HepG2 (cell line): Measurements from ENCODE around the gene IKZF4. TPM values are rescaled to one million over a fixed set of nuclear protein-coding genes. Genes with fewer than 3 reads are reported as not detected.

ENCODE experiments used
- ATF2 ChIP-seq: sonication (generic); formaldehyde crosslinking; IDR thresholded peaks from 2 replicates; pipeline ENCODE4 v1.4.0; 2020; ENCODE audit warnings: missing genetic modification reagents
- DMTF1 ChIP-seq: sonication (generic); formaldehyde crosslinking; IDR thresholded peaks from 2 replicates; pipeline ENCODE4 v1.4.0; 2020; ENCODE audit warnings: mild to moderate bottlenecking, missing genetic modification reagents
- HHEX ChIP-seq: IDR thresholded peaks from 2 replicates; pipeline ENCODE4 v1.6.1; 2016; ENCODE audit warnings: control low read depth
- JUN ChIP-seq: sonication (generic); formaldehyde crosslinking; IDR thresholded peaks from 2 replicates; pipeline ENCODE4 v1.4.0; 2020; ENCODE audit warnings: mild to moderate bottlenecking, missing genetic modification reagents
- KDM3A ChIP-seq: IDR thresholded peaks from 2 replicates; pipeline ENCODE4 v1.6.1; 2018; ENCODE audit warnings: low read depth, missing compliant biosample characterization
- MEF2D ChIP-seq: sonication (generic); formaldehyde crosslinking; IDR thresholded peaks from 2 replicates; pipeline ENCODE4 v1.5.1; 2020; ENCODE audit warnings: mild to moderate bottlenecking, missing genetic modification reagents
- MTA1 ChIP-seq: sonication (generic); formaldehyde crosslinking; IDR thresholded peaks from 2 replicates; pipeline ENCODE4 v1.4.0; 2020; ENCODE audit warnings: missing genetic modification reagents, mild to moderate bottlenecking, borderline replicate concordance
- NBN ChIP-seq: fragments of 450-650 bp; conservative IDR thresholded peaks from 2 replicates; pipeline ENCODE4 v1.6.1; 2017
- POLR2A ChIP-seq, 2 experiments: IDR thresholded peaks; 2 replicates each; pipeline ENCODE4 v1.6.1; 2011; ENCODE audit warnings: low read depth in 2 of 2, low read length in 2 of 2, mild to moderate bottlenecking in 1 of 2, moderate library complexity in 1 of 2; ENCODE audit not compliant: insufficient read depth in 1 of 2
- PTBP1 ChIP-seq: fragments of 200-400 bp; formaldehyde crosslinking; IDR thresholded peaks from 2 replicates; pipeline ENCODE4 v1.6.1; 2018; ENCODE audit warnings: low read length, low read depth; ENCODE audit not compliant: poor library complexity, severe bottlenecking
- SALL1 ChIP-seq: sonication (generic); formaldehyde crosslinking; IDR thresholded peaks from 2 replicates; pipeline ENCODE4 v1.8.0; 2022; ENCODE audit warnings: mild to moderate bottlenecking, missing genetic modification reagents
- SNAPC5 ChIP-seq: sonication (generic); formaldehyde crosslinking; IDR thresholded peaks from 2 replicates; pipeline ENCODE4 v1.8.1; 2023; ENCODE audit warnings: mild to moderate bottlenecking, missing genetic modification reagents, borderline replicate concordance
- ZBTB2 ChIP-seq: sonication (generic); formaldehyde crosslinking; IDR thresholded peaks from 2 replicates; pipeline ENCODE4 v1.8.0; 2022; ENCODE audit warnings: low read depth, missing genetic modification reagents
- ZBTB20 ChIP-seq: sonication (generic); formaldehyde crosslinking; IDR thresholded peaks from 2 replicates; pipeline ENCODE4 v1.8.1; 2023; ENCODE audit warnings: missing genetic modification reagents, low read depth, mild to moderate bottlenecking, borderline replicate concordance
- ZC3H13 ChIP-seq: sonication (generic); formaldehyde crosslinking; IDR thresholded peaks from 2 replicates; pipeline ENCODE4 v1.8.1; 2023; ENCODE audit warnings: mild to moderate bottlenecking, missing genetic modification reagents, moderate library complexity
- ZNF235 ChIP-seq: sonication (generic); formaldehyde crosslinking; IDR thresholded peaks from 2 replicates; pipeline ENCODE4 v1.8.1; 2023; ENCODE audit warnings: mild to moderate bottlenecking, missing genetic modification reagents, borderline replicate concordance
- ZNF260 ChIP-seq: sonication (generic); formaldehyde crosslinking; IDR thresholded peaks from 2 replicates; pipeline ENCODE4 v1.4.0; 2020; ENCODE audit warnings: missing genetic modification reagents, low read depth, mild to moderate bottlenecking, borderline replicate concordance
- ZNF468 ChIP-seq: sonication (generic); formaldehyde crosslinking; IDR thresholded peaks from 2 replicates; pipeline ENCODE4 v1.8.0; 2022; ENCODE audit warnings: mild to moderate bottlenecking, moderate library complexity, missing genetic modification reagents
- ZNF574 ChIP-seq: sonication (generic); formaldehyde crosslinking; IDR thresholded peaks from 2 replicates; pipeline ENCODE4 v1.4.0; 2020; ENCODE audit warnings: missing genetic modification reagents
- ZNF670 ChIP-seq: sonication (generic); formaldehyde crosslinking; IDR thresholded peaks from 2 replicates; pipeline ENCODE4 v1.8.0; 2022; ENCODE audit warnings: mild to moderate bottlenecking, missing genetic modification reagents, borderline replicate concordance
- ZNF724P ChIP-seq: sonication (generic); formaldehyde crosslinking; IDR thresholded peaks from 2 replicates; pipeline ENCODE4 v1.8.0; 2022; ENCODE audit warnings: missing genetic modification reagents, borderline replicate concordance
- ZNF772 ChIP-seq: sonication (generic); formaldehyde crosslinking; IDR thresholded peaks from 2 replicates; pipeline ENCODE4 v1.5.0; 2020; ENCODE audit warnings: mild to moderate bottlenecking, missing genetic modification reagents
- polyA plus RNA-seq, 8 experiments: library from polyadenylated mRNA; depleted of rRNA in 3 of 8; stranded (reverse) in 7 of 8; unstranded in 1 of 8; fragments of >200 nt; fragmentation: Illumina TruSeq in 4 of 8; extraction: Trizol in 4 of 8; gene quantifications; 2 replicates each; pipeline versions ENCODE4 v1.2.1 to v1.2.3, GENCODE V29; 2011 to 2016; ENCODE audit warnings: low read depth in 4 of 8, missing spikeins in 1 of 8, mixed read lengths in 1 of 8; ENCODE audit not compliant: insufficient read depth in 1 of 8
- total RNA-seq, 5 experiments: library from RNA; depleted of rRNA; stranded (reverse); fragments of >200 nt; fragmentation: Illumina TruSeq; extraction: Trizol; gene quantifications; 2 replicates each; pipeline ENCODE4 v1.2.3, GENCODE V29; 2016; ENCODE audit warnings: low read depth in 1 of 5

IKZF4 gene
- total and polyA plus RNA-seq, 2 of the 13 experiments (the other 11 are each of a cell fraction or from before 2014, with no cell fraction given): 0.58 to 2.2 TPM

GRCh38 chr12:56078931-56079722, 58.3 kb downstream of the IKZF4 start (continued):
- no peak for TF ChIP-seq ZNF670 (CRISPR knock-in tag)
- peak; percentile 48; the same call in 1 of the 2 replicates for TF ChIP-seq MEF2D (CRISPR knock-in tag)
- TF ChIP-seq ZBTB2 (CRISPR knock-in tag): no peak
- 0 out of 2 replicates have a peak, but pooled peaks have one; percentile 65 for TF ChIP-seq ZNF772 (CRISPR knock-in tag)
- peak; percentile 67 to 73; a peak in 3 of 4 replicates for TF ChIP-seq POLR2A (IDR thresholded peaks at IDR 0.05; ENCODE audit: insufficient read depth in 1 of 2, low read depth in 2 of 2, low read length in 2 of 2)
- TF ChIP-seq ZBTB20 (CRISPR knock-in tag): 0 out of 2 replicates have a peak, but pooled peaks have one; percentile 18
- no peak for TF ChIP-seq SNAPC5 (CRISPR knock-in tag)
- TF ChIP-seq PTBP1: peak; percentile 58
- TF ChIP-seq ZNF574 (CRISPR knock-in tag): peak; percentile 64
- TF ChIP-seq ATF2 (CRISPR knock-in tag): peak; percentile 57; the same call in 1 of the 2 replicates
- no peak for TF ChIP-seq ZC3H13 (CRISPR knock-in tag)
- TF ChIP-seq JUN (CRISPR knock-in tag): no peak
- peak; percentile 59 for TF ChIP-seq SALL1 (CRISPR knock-in tag)
- TF ChIP-seq ZNF724P (CRISPR knock-in tag): no peak
- no peak; the same call in 1 of the 2 replicates for TF ChIP-seq DMTF1 (CRISPR knock-in tag)
- TF ChIP-seq ZNF468 (CRISPR knock-in tag): no peak
- no peak for TF ChIP-seq HHEX (CRISPR knock-in tag)
- no peak for TF ChIP-seq ZNF235 (CRISPR knock-in tag)
- no peak for TF ChIP-seq ZNF260 (CRISPR knock-in tag)
- peak; percentile 73; the same call in 1 of the 2 replicates for TF ChIP-seq KDM3A
- no peak for TF ChIP-seq MTA1 (CRISPR knock-in tag)
- no peak for TF ChIP-seq NBN
